RKO (cell line): ENCODE data around the gene BANK1.
A peak's percentile ranks its signal among the peaks of the same experiment; 100 is the strongest.

ENCODE experiments used
- DNase-seq: peaks from one replicate; pipeline ENCODE4 v3.0.0-alpha.2; 2016; ENCODE audit warnings: low spot score

Gene BANK1

DNA sequence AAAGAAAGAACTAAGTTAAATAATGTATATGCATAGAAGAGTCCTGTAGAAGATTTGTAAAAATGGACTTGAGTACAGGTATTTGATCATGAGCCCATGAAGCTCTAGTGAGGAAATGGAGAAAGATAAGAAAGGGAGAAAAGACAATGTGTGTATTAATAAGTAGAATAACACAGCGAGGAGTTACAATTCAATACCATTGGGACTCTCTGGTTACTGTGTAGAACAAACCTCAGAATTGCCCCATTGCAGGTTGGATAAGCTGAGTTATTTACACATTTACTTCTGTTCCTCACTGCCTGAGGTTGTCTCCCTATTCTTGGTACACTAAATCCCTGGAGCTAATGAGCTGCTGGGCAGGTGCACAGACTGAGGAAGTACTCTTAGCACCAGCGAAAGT, 33.3 kb downstream of the BANK1 start:
- DNase-seq, result no peak

DNA sequence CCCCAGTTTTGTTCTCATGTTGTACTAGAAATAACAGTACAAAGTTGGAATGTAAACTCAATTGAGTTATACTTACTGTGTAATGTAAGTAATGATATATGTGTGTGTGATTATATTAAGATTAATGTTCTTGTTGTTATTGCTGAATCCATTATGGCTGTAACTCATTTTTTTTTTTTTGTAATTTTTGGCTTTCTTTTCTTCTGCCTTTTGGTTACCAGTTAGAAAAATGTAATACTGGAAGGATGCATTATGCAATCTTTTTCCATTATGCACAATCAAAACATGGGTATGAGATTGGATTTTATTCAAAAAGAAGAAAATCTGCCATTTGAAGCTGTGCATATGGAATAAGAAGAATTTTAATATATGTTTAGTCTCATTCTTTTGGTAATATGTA, 34.0 kb downstream of the BANK1 start:
- DNase-seq, result no peak

DNA sequence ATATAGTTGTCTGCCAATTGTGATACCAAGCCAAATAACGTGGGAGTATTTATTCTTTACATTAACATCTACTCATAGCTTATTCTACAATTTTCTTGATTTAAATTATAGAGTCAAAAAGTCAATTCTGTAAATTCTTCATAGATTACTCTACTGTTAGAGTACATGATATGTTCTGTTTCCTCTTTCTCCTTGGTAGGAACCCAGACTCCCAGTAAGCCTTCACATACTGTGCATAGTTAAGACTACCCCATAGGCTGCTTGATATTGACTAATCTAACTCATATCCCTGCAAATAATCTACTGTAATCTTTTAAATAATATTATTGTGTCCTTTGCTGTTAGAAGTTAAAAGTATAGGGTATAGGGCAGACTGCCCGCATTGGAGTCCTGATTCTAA, 35.4 kb downstream of the BANK1 start:
- no peak for DNase-seq

DNA sequence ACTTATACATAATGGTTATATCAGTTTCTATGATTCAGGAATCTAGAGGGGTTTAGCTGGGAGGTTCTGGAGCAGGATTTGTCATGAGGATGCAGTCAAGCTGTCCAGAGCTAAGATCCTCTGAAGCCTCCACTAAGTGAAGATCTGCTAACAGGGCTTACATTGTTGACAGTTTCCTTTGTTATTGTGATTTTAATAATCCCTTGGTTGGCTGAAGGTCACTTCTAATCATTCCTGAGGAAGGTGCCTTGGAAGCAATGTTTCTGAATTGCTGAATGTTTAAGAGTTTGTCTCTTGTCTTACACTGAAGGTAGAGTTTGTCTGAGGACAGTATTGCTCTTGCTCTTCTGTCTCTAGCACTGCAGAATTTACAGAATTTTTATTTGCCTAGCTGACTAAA, 41.3 kb downstream of the BANK1 start:
- DNase-seq, result no peak

DNA sequence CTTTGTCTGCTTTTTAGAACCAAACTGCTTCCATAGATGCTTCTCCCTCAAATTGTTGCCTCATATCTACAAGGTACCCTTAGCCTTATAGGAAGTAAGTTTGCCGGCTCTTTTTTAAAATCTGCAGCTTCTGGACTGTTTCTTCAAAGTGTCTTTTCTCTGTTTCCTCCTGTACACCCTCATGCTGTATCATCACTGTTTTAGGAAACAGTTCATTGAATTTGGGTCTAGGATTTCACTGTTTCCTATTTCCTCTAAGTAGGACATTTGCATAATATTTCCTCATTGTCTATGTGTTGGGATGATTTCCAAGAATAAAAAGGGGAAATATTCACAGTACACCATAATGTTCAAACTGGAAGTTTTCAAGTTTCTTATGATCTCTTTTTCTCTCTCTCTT, 43.0 kb downstream of the BANK1 start:
- DNase-seq, result no peak

DNA sequence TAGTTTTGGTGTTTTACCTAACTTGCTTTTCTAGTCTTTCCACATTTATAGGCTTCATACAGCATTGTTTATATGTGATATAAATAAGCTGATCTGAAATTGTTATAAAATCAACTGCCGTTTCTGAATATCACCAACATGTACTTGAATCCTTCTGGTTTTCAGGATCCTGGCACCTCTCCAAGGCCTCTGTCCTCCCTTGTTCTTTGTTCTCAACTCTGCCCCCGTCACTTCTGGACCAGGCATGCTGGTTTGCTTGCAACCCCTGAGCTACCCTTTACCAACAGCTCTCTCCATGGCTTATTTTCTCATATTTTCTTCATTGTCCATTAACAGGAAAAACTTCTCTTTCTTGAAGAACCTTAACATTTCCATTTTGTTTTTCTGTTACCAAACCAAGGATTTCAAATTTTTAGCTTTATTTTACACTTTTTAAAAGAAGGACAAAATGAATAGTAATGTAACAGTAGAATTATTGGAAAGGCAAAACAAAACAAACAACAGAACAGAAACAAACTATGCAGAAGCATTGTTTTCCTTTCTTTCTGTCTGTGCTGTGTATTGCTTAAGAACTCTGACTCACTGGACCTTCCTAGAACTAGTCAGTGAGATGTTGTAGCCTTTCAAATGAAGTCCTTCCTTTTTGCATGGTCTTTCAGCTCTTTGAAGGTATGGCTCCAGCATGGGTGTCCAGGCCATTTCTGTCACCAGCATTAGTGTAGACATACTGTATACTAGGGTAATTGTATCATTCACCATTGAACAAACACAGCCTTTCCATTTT, 44.8 kb downstream of the BANK1 start:
- DNase-seq, result peak; percentile 4

DNA sequence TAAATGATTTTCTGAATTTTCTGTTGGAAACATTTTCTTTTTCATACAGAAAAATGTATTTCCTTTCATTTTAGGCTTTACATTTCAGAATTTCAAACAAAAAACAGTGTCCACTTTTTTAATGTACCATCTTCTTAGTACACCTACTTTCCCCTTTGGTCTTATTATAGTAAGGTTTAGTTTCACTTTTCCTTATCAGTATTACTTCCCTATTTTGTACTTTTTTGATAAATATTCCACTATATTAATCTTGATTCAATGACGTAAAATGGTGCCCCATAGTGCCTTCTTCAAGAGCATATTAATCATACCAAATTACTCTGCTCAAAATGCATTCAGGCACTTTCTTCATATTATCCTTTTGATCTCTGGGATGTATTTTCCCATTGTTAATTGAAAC, 52.5 kb downstream of the BANK1 start:
- no peak for DNase-seq

DNA sequence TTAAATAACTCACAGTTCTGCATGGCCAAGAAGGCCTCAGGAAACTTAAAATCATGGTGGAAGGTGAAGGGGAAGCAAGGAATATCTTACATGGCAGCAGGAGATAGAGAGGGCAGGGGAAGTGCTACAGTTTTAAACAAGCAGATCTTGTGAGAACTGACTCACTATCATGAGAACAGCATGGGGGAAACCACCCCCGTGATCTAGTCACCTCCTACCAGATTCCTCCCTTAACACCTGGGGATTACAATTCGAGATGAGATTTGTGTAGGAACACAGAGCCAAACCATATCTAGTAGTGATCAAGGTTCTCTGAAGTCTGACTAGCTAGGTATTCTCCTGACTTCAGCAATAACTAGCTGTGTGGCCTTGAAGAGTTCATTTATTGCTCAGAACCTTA, 56.0 kb downstream of the BANK1 start:
- no peak for DNase-seq

DNA sequence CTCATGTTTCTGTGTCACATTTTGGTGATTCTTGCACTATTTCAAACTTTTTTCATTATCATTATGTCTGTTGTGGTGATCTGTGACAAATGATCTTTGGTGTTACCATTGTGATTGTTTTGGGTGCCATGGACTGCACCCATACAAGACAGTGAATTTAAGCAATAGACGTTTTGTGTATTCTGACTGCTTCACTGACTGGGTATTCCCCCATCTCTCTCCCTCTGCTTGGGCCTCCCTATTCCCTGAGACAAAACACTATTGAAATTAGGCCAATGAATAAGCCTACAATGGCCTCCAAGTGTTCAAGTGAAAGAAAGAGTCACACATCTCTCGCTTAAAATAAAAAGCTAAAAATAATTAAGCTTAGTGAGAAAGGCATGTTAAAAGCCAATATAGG, 60.2 kb downstream of the BANK1 start:
- DNase-seq, result no peak

DNA sequence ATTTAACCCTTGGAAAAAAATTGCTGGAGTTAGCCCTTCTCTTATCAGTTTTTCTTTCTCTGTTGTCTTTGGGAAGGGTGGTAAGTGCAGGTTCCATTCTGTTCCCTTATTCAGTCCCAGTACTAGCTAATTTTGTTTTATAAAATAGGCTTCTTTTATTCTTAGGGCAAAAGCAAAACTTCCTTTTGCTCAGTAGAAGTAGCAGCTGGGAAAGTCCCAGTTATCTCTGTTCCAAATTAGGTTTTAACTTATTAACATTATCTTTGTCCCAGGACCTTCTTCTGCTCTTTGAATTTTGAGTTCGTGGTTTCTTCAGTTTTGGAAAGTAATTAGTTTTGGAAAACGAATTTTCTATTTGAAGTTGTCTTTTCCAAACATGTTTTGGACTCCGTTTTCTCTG, 61.1 kb downstream of the BANK1 start:
- DNase-seq, result no peak

DNA sequence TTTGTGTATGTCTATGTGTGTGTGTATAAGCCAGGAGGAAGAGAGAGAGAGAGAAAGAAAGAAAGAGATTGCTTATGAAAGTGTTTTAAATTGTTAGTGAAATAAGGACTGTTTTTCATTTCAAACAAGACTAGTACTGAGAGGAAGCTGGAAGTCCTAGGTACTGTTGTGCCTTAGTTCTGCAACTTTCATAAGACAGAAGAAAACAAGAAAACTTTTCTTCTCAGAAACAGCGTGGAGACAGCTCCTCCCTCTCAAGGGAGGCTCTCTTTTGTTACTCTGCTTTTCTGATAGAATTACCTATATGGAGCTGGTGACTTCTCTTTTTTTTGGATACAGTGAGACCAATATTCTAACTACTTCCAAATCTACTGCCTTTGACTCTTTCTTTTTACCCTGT, 62.5 kb downstream of the BANK1 start:
- DNase-seq, result no peak

DNA sequence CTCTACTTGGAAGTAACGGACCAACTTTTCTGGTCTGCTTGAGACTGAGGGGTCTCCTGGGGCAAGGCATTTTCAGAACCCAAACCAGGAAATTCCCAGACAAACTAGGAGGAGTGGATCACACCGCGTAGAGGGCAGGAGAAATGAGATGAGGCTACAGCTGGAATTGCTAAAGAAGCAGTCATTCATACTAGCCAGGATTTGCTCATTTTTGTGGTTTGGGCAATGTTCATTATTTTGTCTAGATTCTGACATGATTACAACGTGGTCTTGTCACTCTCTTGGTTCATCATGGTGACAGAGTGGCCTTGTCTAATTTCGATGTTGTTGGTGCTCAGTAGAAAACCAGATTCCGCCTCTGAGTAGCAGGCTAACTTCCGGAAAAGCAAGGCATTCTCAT, 63.2 kb downstream of the BANK1 start:
- DNase-seq, result no peak

DNA sequence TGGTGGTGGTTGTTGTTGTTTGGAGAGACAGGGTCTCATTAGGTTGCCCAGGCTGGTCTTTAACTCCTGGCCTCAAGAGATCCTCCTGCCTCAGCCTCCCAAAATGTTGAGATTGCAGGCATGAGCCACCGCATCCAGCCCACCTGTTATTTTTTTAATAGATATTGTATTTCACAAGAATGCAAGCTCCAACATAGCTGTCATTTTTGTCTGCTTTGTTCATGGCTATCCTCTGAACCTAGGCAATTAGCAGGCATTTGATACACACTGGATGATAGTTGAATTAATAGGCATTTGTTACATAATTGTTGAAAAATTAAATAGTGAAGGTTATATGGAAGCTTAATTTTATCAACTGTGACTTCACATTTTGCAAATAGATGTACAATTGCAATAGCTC, 64.7 kb downstream of the BANK1 start:
- no peak for DNase-seq

DNA sequence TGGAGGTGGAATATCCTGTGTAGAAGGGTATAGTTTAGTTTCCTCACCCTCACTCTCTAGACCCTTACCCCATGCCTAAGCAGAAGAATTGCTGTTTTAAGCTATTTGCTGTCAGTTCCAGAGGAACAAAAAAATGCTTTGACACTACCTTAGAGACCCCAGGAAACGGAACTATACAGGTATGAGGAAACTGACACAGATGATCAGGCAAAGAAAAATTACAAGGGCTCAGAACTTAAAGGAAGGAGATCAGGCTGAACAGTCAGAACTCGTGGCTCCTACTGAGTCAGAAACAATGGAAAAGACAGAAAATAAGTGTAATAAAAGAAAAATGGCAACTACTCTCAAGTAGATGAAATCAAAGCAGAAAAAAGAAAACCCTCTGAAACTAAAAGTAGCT, 65.6 kb downstream of the BANK1 start:
- no peak for DNase-seq

DNA sequence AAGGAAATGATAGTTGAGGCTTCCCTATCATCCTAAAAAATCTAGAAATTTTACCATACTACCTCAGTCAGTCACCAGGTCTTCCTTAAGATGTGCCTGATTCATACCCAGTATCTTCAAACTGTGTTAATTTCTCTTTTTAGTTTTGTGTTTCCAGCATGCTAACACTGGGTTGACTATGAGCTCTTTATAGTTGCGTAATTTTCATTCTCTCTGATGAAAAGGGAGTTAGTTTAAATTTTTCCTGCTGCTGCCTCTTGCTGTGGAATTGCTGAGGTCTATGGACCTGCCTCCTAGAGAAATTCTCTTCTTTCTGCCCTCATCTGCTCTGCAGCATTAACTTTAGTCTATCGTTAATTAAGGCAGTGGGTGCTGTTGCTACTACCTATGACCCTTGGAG, 66.6 kb downstream of the BANK1 start:
- no peak for DNase-seq

DNA sequence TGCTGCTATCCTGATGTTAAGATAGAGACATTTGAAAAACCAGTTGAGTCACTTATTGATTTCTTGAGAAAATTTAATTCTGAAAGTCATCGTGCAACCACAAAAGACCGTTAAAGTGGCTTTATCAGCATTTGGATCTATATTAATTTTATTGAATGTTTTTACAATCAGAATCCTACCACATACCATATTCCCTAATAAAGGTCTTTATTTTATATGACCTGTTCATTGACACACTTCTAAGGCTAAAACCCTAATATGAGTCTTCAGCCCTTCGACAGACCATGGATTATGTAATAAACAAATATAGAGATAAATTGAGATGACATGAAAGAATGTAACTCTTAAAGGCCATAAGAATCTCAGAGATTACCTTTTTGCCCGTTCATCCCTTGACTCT, 68.1 kb downstream of the BANK1 start:
- DNase-seq, result no peak

DNA sequence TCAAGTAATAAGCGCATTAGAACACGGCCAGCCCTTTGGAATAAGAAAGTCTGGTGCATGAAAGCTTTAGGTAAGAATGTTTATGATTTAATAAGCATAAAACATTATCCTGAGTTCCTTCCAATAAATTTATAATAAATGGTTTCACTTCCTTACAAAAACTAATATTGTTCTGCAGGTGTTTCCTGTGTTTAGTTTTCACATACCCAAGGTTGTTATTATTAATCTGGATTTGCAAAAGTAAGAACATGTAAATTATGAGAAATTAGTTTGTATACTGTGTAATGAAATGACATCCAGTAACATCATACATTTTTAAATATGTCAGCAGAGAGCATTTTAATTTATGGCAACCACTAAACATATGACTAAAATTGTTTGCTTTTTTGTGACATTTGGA, 72.1 kb downstream of the BANK1 start:
- DNase-seq, result no peak

DNA sequence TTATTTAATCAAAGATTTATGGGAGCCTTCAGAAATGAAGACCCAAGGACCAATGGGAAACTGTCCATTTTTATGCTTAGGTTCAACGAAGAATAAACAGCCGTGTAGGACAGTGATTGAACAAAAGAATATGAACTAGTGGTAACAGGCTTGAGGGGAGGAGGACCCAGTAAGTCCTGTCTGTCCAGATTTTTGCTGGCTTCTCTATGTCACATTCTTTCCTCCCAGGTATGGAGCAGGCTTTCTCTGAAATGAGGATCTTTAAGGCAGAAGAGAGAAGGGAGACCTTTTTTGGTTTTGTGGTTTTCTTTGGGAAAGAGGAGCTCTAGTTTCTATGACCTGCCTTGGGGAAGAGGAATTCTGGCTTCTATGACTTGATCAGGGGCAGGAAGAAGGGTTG, 74.1 kb downstream of the BANK1 start:
- DNase-seq, result no peak

DNA sequence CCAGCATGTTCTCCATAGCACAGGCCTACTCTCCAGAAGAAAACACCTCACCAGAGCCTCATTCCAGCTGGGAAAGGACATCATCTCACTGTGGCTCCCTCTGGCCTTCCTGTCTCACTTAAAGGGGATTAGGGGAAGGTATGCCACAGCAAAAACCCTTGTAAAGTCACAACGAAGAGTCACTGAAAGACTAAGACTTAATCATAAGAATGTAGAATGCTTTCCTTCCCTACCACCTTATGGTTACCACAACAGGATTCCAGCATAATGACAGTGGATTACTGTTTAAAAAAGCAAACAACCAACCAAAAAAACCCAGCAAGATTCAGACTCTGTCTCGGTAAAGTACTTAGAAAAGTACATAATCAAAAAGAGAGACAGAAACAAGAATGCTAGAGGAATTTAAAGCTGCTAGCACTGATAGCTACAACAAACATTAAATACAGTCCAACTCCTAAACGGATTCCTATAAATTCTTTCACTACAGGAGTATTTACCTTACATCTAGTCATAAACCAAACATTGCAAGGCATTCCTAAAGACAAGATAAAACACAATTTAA, 75.1 kb downstream of the BANK1 start:
- DNase-seq, result peak; percentile 31

DNA sequence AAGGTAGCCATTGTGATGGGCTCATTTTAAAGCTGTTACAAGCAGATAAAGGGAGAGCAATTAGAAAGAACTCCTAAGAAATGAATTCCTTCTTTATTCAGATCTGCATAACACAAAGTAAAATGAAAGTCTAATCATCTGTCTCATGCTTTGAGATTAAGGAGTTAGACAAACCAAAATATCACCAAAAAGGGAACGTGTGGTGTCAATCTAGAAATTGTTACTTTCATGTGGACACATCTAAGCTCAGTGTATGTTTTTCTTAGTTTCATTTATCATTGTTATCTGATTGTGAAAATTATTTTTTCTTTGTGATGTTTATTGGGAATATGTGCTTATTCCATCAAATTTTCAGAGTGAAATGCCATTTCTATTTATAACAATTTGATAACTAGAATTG, 80.3 kb downstream of the BANK1 start:
- no peak for DNase-seq

DNA sequence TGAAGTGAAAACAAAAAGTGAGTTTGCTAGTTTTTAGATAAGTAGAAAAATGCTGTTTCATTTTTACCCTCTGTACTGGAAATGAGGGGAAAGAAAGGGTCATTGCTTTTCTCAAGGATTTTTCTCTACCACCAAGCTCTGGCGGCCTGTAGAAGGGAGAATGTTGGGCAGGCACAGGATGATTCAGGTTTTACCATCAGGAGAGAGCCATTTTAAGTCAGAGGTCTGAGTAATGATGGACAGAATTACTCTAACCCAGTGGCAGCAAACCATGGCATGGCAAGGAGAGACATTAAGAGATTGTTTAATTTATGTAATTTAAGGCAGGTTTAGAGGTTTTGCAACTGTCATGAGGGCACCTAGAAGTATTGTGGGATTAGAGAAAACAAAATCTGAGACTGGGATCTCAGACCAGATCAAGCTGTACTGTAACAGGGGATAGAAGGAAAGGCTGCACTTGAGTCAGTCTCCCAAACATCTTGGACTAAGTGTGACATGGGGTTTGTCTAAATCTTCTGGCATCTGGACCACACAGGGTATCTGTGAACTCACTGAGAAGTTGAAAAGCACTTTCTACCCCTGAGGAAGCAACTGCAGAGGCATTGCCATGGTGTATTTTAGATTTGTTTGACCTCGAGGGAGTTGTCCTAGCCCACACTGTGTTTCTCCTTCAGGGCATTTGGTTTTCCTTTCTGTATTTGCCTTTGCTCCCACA, 81.6 kb downstream of the BANK1 start:
- no peak for DNase-seq

DNA sequence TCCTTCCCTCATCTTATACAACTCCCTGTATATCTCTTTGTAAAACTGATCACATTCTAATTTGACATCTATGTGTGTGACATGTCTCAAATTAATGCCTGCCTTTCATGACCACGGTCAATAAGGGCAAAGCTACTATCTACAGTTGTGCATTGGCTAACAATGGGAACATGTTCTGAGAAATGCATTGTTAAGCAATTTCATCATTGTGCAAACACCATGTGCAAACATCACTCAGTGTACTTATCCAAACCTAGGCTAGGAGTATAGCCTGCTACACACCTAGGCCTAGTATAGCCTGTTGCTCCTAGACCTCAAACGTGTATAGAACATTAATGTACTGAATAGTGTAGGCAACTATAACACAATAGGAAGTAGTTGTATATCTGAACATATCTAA, 95.0 kb downstream of the BANK1 start:
- DNase-seq, result no peak

DNA sequence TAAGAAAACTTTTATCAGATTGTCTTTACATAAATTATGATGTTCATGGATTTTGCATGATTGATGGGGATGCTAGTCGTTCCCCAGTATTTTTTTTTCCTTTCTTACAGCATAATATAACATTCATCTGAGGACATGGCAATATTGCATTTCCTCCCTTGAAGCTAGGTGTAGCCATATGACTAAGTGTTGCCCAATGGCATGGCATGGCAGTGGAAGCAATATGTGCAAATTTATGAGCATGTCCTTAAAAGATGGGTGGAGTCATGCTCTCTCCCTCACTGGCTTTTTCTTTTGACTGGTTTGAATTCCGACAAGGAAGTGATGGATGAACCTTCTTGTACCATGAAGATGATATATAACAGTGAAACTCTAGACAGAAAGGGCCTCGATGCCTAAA, 96.3 kb downstream of the BANK1 start:
- DNase-seq, result no peak

DNA sequence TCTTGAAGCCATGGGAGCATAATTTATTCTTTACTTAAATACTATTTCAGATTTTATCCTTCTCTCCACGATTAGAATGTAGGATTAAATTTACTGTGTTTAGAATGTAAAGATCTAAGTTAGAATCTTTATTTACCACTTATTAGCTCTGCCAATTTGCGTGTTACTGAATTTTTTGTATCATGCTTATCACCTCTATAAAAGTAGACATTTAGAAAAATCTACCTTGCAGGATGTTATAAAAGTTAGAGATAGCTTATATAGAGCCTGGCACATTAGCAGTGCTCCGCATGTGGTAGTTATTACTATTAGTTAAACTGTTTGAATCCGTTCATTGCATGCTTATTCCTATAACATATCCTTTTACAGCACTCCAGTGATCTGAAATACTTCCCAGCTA, 97.9 kb downstream of the BANK1 start:
- DNase-seq, result no peak
